HPDE6-E6E7 (cell line): ENCODE results near the gene DENND1A.
"Not testable (repeated sequence)": the region's sequence is repeated elsewhere in the genome, so short reads cannot be mapped to it uniquely, and the experiment has no call there.

Experiments used
- DNase-seq: peaks from one replicate; pipeline ENCODE4 v3.0.0; 2011; ENCODE audit warnings: missing footprints; ENCODE audit errors: extremely low spot score

Gene DENND1A

DNA sequence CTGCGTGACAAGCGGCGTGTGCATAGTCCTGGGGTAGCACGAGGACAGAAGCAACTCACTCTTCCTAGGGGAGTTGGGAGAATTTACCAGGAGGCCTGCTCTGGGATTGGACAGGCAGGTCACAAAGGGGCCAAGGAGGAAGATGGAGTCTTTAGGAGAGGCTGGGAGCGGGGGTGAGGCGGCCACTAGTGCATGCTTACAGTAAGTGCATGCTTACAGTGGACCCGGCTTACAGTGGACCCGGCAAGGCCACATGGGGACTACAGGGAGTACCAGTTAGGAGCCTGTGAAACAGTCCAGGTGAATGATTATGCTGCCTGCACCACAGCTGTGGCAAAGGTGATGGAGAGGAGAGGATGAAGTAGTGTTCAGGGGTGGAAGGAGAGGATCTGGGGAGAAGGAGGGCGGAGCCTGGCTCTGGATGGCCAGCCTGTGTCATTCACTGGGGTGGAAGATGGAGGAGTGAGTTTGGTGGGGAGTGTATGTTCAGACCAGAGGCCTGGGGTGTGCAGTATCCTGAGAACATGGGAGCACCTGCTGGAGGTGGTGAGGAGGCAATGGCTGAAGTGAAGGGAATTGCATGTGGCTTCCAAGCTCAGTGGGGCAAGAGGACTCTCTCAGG lies 495.2 kb downstream of the DENND1A start:
- DNase-seq = no peak

- no peak for DNase-seq
Measured at GRCh38 chr9:123432331-123433236, 497.3 kb downstream of the DENND1A start.

- no peak for DNase-seq
Measured at GRCh38 chr9:123431581-123431980, 498.3 kb downstream of the DENND1A start.

GRCh38 chr9:123428450-123428849 lies 501.5 kb downstream of the DENND1A start:
- not testable (repeated sequence) for DNase-seq

GRCh38 chr9:123426406-123426805 lies 503.5 kb downstream of the DENND1A start:
- DNase-seq = no peak

- no peak for DNase-seq
Measured at GRCh38 chr9:123425836-123426365, 504.0 kb downstream of the DENND1A start.

DNA sequence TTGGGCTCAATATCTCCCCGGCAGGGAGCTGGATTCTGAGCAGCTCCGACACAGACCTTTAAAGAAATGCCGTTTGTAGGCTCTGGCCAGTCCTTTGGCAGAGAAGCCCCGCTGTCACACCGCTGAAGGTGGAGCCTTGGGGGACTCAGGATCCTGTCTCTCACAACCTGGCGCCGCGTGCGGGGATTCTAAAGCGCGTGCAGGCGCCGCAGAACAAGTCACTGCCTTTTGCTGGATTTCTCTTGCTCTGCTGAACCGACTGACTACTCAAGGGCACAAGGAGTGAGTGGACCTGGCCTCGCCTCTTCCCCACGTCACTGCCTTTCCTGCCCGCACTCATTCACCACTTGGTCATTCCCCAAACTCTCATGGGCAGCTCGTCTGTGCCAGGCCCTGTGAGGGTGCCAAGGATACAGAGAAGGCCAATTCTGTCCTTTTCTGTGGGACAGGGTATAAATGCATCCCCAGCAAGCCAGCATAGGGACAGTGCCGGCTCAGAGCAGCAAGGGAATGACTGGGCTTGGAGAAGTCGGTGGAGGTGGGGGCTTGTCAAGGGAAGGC lies 504.6 kb downstream of the DENND1A start:
- no peak for DNase-seq

DNA sequence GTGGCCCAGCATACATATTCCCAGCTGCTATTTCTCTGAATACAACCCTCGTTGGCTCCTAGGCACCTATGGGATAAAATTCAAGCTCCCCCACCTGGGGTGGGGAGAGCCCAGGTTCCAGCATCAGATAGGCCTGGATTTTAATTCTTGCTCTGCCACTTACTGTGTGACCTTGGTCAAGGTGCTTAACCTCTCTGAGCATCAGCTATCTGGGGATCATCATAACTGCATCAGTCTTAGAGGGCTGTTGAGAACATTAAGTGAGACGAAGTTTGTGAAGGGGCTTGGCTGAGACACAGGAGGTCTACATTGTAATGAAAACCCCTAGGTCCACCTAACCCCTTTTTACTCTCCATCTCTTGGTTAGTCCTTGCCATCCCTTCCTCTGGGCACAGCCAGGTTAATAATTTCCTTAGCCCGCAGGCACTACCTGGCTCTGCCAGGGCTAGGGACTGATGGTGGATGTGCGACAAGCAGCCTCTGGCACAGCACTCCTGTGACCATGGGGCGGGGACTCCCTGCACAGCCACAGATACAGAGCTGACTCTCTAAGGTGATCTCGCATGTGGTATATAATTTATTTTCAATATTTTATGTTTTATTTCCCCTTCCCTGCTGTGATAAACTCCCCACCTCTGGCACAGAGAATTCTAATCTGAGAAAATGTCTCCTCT lies 505.2 kb downstream of the DENND1A start:
- DNase-seq = no peak

DNA sequence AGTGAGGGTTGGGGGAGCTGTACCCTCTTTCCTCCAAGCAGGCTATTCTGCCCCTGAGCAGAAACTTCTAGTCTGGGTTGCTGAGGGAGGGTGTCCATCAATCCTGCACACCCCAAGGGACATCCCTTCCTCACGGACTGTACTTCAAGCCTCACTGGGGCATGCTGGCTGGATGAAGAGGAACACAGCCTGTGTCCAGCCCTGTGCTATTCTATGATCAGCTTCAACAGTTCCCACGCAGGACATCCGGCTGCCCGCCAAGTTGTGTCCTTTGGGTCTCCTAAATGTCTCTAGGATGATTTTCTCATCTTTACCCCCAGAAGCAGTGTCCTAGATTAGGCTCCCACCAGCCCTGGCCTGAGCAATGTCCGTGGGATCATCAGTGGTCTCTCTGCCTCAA lies 505.8 kb downstream of the DENND1A start:
- no peak for DNase-seq

DNA sequence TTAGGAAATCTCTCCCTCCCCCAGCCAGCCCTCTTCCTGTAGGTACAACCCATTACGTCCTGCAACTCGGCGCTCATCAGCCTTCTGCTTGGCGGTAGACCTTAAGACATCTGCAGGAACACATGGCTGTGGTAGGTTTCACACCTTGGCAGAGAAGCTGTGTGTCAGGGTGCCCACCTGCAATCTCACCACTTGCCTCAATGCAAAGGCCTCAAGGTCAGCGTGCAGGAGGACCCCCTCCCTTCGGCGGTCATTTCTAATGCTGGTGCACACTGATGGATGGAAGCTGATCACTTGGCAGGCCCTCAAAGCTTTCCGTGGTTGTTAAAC lies 506.6 kb downstream of the DENND1A start:
- DNase-seq = no peak

GRCh38 chr9:123422635-123423310 lies 507.2 kb downstream of the DENND1A start:
- DNase-seq = no peak

DNA sequence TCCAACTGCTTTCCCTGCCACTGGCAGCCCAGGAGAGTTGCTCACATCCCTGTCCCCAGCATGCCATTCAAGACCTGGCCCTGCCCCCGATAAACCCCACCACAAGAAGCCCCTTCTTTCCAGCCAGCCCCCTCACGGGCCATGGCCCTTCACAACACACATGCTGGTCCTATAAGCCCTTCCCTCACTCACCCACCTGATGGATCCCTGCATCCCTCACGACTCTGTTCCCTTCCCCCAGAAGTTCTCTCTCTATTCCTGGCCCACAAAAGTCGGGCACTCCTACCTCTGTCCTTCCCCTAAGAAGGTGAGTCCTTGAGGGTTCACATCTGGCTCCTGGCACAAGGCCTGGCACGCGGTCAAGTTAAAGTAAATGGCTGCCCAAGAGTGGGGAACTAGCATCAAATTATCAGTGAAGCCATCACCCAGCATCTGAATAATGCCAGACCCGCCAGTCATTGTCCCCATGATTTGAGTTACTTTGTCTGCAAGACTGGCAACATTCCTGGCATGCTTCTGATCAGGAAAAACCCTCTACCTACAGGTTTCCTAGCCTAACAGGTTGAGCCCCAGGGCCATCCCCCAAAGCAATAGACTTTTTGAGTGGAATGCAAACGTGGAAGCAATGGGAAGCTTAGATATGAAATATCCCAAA lies 508.0 kb downstream of the DENND1A start:
- DNase-seq = no peak

GRCh38 chr9:123421186-123421585 lies 508.7 kb downstream of the DENND1A start:
- DNase-seq = no peak

DNA sequence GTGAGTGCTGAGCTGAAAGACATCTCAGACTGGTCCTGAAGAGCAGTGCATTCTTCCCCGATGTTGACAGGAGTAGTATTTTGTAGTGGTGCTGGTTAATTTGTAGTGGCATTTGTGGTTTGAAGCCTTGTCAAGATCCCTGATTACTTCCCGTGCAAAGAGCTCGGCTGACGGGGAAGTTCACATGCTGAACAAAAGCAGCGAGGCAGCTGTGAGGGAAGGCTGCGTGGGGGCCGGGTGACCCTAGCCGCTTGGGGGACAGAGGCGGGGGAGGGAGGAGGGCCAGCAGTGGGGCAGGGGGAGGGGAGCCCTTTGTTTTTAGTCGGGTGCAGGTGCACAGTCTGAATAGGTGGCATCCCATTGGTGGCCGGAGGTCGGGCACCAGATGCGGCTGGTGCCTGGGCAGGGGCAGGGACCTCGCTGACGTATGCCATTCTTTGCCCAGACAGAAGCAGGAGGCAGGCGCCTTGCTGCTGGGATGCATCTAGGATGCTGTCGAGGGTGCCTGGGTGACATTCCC lies 509.3 kb downstream of the DENND1A start:
- DNase-seq = no peak

GRCh38 chr9:123419721-123420591 lies 510.0 kb downstream of the DENND1A start:
- DNase-seq = no peak

- DNase-seq = no peak
Measured at GRCh38 chr9:123419091-123419490, 510.8 kb downstream of the DENND1A start.

GRCh38 chr9:123418506-123418905 lies 511.4 kb downstream of the DENND1A start:
- no peak for DNase-seq

DNA sequence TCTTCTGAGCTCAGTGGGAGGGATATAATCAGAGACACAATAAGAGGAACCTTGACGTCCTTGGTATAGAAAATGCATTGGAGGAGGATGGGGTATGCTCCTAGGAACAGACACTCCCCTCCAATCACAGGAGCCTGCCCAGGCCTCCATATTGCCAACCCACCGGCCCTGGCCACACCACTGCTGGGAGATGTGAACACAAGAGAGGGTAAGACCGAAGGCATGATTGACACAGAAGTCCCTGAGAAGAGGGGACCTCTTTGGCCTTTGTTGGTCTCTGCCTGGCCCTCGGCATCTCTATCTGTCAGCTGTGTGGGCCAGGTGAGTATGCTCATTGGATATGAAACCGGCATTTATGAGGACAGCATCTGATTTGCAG lies 511.9 kb downstream of the DENND1A start:
- no peak for DNase-seq

DNA sequence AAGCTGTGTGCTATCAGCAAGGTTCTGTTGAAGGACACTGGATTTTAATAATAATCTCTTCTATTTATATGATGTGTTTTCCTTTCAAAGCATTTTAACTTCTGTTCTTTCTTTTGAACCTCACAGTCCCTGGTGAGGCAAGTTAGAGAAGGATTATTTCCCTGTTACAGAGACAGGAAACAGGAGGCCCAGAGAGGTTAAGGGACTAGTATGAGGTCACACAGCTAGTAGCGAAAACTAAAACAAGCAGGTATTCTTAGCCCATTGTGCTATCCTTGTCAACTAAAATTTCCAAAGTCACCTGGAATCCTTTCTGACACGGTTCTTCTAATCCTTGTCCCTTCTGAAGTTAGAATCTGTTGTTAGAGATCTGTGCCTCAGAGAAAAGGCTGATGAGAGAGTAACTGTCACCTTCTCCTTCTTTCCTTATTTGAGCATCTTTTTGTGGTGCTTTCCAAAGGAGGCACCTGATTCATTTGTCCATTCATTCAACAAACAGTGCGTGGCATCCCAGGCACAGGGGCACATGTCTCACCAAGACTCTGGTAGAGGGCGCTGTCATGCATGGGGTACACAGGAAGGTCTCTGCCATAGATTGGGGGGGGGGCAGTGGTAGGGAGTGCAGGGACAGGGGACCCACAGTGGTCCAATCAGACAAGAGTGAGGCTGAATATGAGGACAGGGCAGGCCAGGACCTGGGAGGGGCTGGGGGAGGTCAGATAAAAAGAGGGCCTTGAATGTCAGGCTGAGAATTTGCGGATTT lies 512.5 kb downstream of the DENND1A start:
- DNase-seq = no peak
